GM12891 (cell line): ENCODE data around the gene POLA1.
A peak's percentile ranks its signal among the peaks of the same experiment; 100 is the strongest.

ENCODE experiments used
- DNase-seq: peaks from one replicate; pipeline ENCODE4 v3.0.0; 2011; ENCODE audit warnings: low spot score; ENCODE audit not compliant: insufficient read length
- FAIRE-seq: peaks from 2 replicates; lab custom pipeline; 2011; peaks lifted over from hg19 to GRCh38; lab: Jason Lieb, UNC
- PAX5 ChIP-seq: IDR thresholded peaks from 2 replicates; pipeline ENCODE4 v1.6.1; 2011; ENCODE audit warnings: low read length, moderate library complexity, mild to moderate bottlenecking; ENCODE audit not compliant: insufficient read depth, severe bottlenecking
- POLR2A ChIP-seq: IDR thresholded peaks from 2 replicates; pipeline ENCODE4 v1.6.1; 2011; ENCODE audit warnings: low read depth, low read length, control low read depth
- POLR2AphosphoS5 ChIP-seq: IDR thresholded peaks from 2 replicates; pipeline ENCODE4 v1.6.1; 2011; ENCODE audit warnings: low read depth, low read length, control low read depth
- POU2F2 ChIP-seq: IDR thresholded peaks from 2 replicates; pipeline ENCODE4 v1.6.1; 2011; ENCODE audit warnings: low read depth, mild to moderate bottlenecking, control low read depth, low read length, moderate library complexity
- SPI1 ChIP-seq: IDR thresholded peaks from 2 replicates; pipeline ENCODE4 v1.6.1; 2011; ENCODE audit warnings: low read depth, low read length, control low read depth
- TAF1 ChIP-seq: IDR thresholded peaks from 2 replicates; pipeline ENCODE4 v1.6.1; 2011; ENCODE audit warnings: low read depth, low read length, control low read depth

Gene POLA1

GRCh38 chrX:24899391-24899790 lies 205.7 kb downstream of the POLA1 start:
- FAIRE-seq (no peak), DNase-seq (no peak)
- TF ChIP-seq POLR2AphosphoS5 = no peak

- no peak for FAIRE-seq
These were observed 206.5 kb downstream of the POLA1 start for GRCh38 chrX:24900234-24900633.

DNA sequence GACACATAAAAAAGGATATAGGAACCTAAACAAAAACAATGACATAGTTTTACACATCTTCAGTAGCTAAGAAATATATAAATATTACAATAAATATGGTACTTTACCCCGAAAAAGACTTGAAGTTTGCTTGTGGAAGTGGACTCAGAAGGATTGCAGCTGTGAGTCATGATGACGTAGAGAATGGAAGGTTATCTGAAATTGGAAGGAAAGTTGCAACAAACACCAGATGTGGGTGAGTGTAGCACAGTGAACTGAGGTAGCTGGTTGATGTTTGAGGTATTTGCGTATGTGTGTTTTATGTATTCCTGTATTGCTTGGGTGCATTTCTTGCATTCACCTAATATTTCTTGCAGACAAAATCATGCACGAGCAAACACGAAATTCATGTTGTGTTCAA lies 209.1 kb downstream of the POLA1 start:
- TF ChIP-seq SPI1 (no peak), POU2F2 (no peak), PAX5 (no peak), TAF1 (no peak)
- no peak for DNase-seq
- FAIRE-seq = no peak

More at GRCh38 chrX:24900234-24900633, 206.5 kb downstream of the POLA1 start:
- no peak for DNase-seq
- TF ChIP-seq TAF1 (no peak), POU2F2 (no peak), SPI1 (no peak), POLR2AphosphoS5 (no peak), PAX5 (no peak), POLR2A (no peak)

DNA sequence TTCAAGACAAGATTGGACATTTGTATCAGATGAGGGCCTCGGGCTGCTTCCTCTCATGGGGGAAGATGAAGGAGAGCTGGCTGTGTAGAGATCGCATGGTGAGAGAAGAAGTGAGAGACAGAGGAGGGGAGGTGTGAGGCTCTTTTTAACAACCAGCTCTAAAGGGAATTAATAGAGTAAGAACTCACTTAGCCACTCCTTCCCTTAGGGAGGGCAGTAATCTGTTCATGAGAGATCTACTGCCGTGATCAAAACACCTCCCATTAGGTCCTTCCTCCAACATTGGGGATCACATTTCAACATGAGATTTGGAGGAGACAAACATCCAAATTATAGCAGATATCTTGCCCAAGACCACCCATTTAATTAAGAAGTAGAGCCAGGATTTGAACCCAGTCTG lies 225.0 kb downstream of the POLA1 start:
- no peak for TF ChIP-seq PAX5
- no peak for TF ChIP-seq SPI1
- no peak for TF ChIP-seq POU2F2
- no peak for TF ChIP-seq TAF1
- TF ChIP-seq POLR2AphosphoS5 = no peak
- TF ChIP-seq POLR2A = no peak
- FAIRE-seq (no peak), DNase-seq (no peak)

GRCh38 chrX:24920769-24921168 lies 227.1 kb downstream of the POLA1 start:
- DNase-seq (no peak), FAIRE-seq (peak; percentile 89)
- no peak for TF ChIP-seq SPI1
- no peak for TF ChIP-seq POLR2A
- no peak for TF ChIP-seq TAF1
- TF ChIP-seq PAX5 = no peak
- TF ChIP-seq POU2F2 = no peak
- no peak for TF ChIP-seq POLR2AphosphoS5

DNA sequence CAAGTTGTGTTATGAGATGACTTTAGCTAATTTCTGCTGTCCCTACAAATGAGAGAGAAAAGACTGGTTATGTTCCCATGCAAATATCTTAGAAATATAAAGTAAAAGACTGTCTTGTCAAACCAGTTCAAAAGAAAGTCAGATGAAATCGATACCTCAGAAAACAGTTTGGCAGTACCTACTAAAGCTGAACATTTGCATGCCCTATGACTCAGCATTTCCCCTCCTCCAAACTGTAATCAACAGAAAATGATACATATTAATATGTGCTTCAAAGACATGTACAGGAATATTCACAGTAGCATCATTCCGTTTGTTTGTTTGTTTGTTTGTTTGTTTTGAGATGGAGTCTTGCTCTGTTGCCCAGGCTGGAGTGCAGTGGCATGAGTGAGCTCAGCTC lies 231.7 kb downstream of the POLA1 start:
- no peak for FAIRE-seq
- DNase-seq = no peak
- TF ChIP-seq POU2F2 (no peak), PAX5 (no peak), TAF1 (no peak), POLR2A (no peak), SPI1 (no peak), POLR2AphosphoS5 (no peak)

GRCh38 chrX:24927372-24927771 lies 233.7 kb downstream of the POLA1 start:
- FAIRE-seq (no peak), DNase-seq (no peak)
- TF ChIP-seq PAX5 (no peak), POLR2A (no peak), TAF1 (no peak), SPI1 (no peak), POU2F2 (no peak)

GRCh38 chrX:24928114-24928513 lies 234.4 kb downstream of the POLA1 start:
- no peak for FAIRE-seq
- DNase-seq = no peak
- TF ChIP-seq SPI1 (no peak), POLR2A (no peak), POU2F2 (no peak), POLR2AphosphoS5 (no peak), PAX5 (no peak), TAF1 (no peak)

- FAIRE-seq = peak; percentile 33
- TF ChIP-seq PAX5 (no peak), POU2F2 (no peak), POLR2A (no peak)
These were observed 240.6 kb downstream of the POLA1 start for GRCh38 chrX:24934279-24934678.

GRCh38 chrX:24945009-24945408 lies 251.3 kb downstream of the POLA1 start:
- DNase-seq (no peak), FAIRE-seq (no peak)
- TF ChIP-seq SPI1 (no peak), POU2F2 (no peak), TAF1 (no peak), POLR2A (no peak), POLR2AphosphoS5 (no peak), PAX5 (no peak)

More at GRCh38 chrX:24934279-24934678, 240.6 kb downstream of the POLA1 start:
- DNase-seq = no peak

DNA sequence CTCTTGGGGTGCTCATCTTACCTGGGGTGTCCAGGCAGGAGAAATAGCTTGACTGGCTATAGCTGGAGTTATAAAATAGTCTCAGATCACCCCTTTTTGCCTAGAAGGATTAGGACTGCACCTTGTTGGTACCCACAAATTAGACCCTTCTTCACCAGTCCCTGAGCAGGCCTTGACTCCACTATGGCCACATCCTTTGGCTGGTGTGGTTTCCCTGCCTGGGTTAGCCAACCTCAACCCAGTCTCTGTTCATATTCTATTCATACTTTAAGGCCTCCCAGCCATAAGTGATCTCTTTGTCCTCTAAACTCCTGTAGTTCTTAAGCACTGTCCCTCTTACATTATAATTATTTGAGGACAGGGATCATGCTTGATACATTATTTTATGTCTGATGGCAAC lies 252.7 kb downstream of the POLA1 start:
- TF ChIP-seq TAF1 (no peak), POLR2AphosphoS5 (no peak), POLR2A (no peak), PAX5 (no peak), POU2F2 (no peak), SPI1 (no peak)
- DNase-seq (no peak), FAIRE-seq (no peak)

- no peak for FAIRE-seq
- DNase-seq = no peak
- TF ChIP-seq POLR2A (no peak), PAX5 (no peak), TAF1 (no peak)
These were observed 261.0 kb downstream of the POLA1 start for GRCh38 chrX:24954732-24955131.
